GM19438 (cell line): ENCODE results near the gene TWIST2.

Source experiments
- ATAC-seq: cut with Tn5 transposase; IDR thresholded peaks from one replicate; pipeline ENCODE4 v1.9.1; 2021; ENCODE audit warnings: low read depth; ENCODE audit not compliant: unreplicated experiment

TWIST2 gene

GRCh38 chr2:238870261-238870660, 22.4 kb downstream of the TWIST2 start:
- ATAC-seq: no peak

- ATAC-seq: no peak
These were observed 24.1 kb downstream of the TWIST2 start for GRCh38 chr2:238872026-238872425.

GRCh38 chr2:238872628-238873380, 24.9 kb downstream of the TWIST2 start:
- no peak for ATAC-seq

GRCh38 chr2:238873381-238873801, 25.5 kb downstream of the TWIST2 start:
- ATAC-seq: no peak

GRCh38 chr2:238873841-238874240, 26.0 kb downstream of the TWIST2 start:
- no peak for ATAC-seq

GRCh38 chr2:238874330-238875050, 26.6 kb downstream of the TWIST2 start:
- no peak for ATAC-seq

- ATAC-seq: no peak
These were observed 27.2 kb downstream of the TWIST2 start for GRCh38 chr2:238875101-238875470.

- ATAC-seq: no peak
These were observed 27.8 kb downstream of the TWIST2 start for GRCh38 chr2:238875471-238876231.

GRCh38 chr2:238876232-238876630, 28.3 kb downstream of the TWIST2 start:
- no peak for ATAC-seq

GRCh38 chr2:238878051-238878735, 30.3 kb downstream of the TWIST2 start:
- no peak for ATAC-seq

- ATAC-seq: no peak
These were observed 31.2 kb downstream of the TWIST2 start for GRCh38 chr2:238879043-238879442.

GRCh38 chr2:238879621-238880377, 31.9 kb downstream of the TWIST2 start:
- ATAC-seq: no peak

GRCh38 chr2:238881353-238882081, 33.6 kb downstream of the TWIST2 start:
- ATAC-seq: no peak

- ATAC-seq: no peak
These were observed 34.3 kb downstream of the TWIST2 start for GRCh38 chr2:238882082-238882755.

- no peak for ATAC-seq
These were observed 35.6 kb downstream of the TWIST2 start for GRCh38 chr2:238883421-238883901.

- no peak for ATAC-seq
These were observed 36.4 kb downstream of the TWIST2 start for GRCh38 chr2:238884122-238884811.

- no peak for ATAC-seq
These were observed 37.0 kb downstream of the TWIST2 start for GRCh38 chr2:238884812-238885408.
